GM12892 (cell line): ENCODE results near the gene APOL6.

Experiments used
- DNase-seq: peaks from one replicate; pipeline ENCODE4 v3.0.0; 2011; ENCODE audit not compliant: insufficient read length
- FAIRE-seq: peaks from 2 replicates; lab custom pipeline; 2011; peaks lifted over from hg19 to GRCh38; lab: Jason Lieb, UNC
- POLR2A ChIP-seq: IDR thresholded peaks from 2 replicates; pipeline ENCODE4 v1.6.1; 2011; ENCODE audit warnings: low read depth, low read length, control low read depth
- POLR2AphosphoS5 ChIP-seq: IDR thresholded peaks from 2 replicates; pipeline ENCODE4 v1.6.1; 2011; ENCODE audit warnings: low read depth, low read length, control low read depth
- TAF1 ChIP-seq: IDR thresholded peaks from 2 replicates; pipeline ENCODE4 v1.6.1; 2011; ENCODE audit warnings: low read depth, mild to moderate bottlenecking, control low read depth, low read length, borderline replicate concordance

APOL6 gene

DNA sequence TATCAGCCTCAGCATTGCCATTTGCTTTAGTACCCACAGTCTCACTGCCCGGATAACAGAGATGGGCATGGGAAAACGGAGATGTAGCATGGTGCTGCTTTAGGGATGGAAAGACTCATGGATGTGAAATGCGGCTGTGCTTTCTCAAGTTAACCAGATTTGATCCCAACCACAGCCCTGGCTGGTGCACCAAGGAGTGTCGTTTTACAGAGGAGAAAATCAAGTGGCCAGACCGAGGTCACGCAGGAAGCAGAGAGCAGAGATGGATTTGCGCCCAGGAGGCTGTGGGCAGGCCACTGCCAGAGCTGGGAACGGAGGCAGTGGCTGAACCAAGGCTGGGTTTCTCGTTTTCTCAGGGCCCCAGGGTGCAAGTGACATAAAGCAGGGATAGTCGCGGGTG, 40.2 kb upstream of the APOL6 start:
- DNase-seq (no peak), FAIRE-seq (no peak)
- TF ChIP-seq TAF1 (no peak), POLR2AphosphoS5 (no peak), POLR2A (no peak)

DNA sequence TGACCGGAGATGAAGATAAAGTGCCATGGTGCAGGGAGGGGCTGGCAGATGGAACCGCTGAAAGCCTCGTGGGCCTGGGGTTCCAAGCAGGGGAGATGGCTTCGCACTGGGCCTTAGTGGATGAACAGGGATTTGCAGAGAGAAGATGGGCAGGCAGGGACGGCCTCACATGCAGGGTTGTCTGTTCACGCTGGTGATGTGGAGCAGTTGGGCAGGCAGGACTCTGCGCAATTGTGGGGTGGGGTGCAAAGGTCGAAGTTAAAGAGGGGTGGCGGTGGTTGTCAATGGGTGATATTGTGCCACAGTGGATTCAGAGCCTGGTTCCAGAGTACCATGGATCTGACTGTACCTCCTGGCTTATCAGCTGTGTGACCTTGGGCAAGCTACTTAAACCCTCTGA, 39.0 kb upstream of the APOL6 start:
- FAIRE-seq = no peak
- TF ChIP-seq POLR2AphosphoS5 (no peak), POLR2A (no peak), TAF1 (no peak)
- DNase-seq = no peak

DNA sequence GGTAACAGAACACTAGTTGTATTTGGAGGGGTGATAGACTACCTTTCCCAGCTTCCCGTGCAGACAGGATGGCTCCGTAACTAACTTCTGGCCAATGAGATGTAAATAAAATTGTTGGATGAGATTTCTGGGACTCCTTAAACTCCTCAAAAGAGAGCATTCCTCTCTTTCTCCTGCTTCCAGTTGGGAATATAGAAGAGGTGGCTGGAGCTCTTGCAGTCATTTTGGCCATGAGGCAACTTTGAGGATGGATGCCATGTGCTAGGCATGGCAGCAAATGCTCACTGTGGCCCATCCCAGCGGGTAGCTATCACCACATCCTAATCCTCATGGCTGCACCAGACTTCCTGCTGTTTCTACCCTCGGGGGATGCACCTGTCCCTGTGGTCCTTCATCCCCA, 38.5 kb upstream of the APOL6 start:
- FAIRE-seq (no peak), DNase-seq (no peak)
- TF ChIP-seq POLR2A (no peak), TAF1 (no peak), POLR2AphosphoS5 (no peak)

DNA sequence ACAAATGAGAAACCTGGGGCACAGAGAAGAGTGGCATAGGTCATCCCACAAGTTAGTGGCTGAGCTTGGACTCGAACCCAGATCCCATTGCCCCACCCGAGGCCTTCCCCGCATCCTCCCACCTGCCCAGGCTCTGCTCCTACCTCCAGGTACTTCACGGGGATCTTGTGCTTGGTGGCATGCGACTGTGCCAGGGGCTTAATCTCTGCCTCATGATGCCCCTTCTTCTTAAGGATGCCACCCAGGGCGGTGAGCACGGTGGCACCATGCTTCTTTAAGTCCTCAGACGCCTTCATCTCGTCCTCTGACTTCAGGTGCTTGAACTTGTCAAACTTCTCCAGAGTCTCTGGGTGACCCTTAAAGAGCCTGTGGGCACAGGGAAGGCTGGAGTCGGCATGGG, 37.5 kb upstream of the APOL6 start:
- FAIRE-seq (no peak), DNase-seq (no peak)
- no peak for TF ChIP-seq POLR2A
- no peak for TF ChIP-seq TAF1
- TF ChIP-seq POLR2AphosphoS5 = no peak

DNA sequence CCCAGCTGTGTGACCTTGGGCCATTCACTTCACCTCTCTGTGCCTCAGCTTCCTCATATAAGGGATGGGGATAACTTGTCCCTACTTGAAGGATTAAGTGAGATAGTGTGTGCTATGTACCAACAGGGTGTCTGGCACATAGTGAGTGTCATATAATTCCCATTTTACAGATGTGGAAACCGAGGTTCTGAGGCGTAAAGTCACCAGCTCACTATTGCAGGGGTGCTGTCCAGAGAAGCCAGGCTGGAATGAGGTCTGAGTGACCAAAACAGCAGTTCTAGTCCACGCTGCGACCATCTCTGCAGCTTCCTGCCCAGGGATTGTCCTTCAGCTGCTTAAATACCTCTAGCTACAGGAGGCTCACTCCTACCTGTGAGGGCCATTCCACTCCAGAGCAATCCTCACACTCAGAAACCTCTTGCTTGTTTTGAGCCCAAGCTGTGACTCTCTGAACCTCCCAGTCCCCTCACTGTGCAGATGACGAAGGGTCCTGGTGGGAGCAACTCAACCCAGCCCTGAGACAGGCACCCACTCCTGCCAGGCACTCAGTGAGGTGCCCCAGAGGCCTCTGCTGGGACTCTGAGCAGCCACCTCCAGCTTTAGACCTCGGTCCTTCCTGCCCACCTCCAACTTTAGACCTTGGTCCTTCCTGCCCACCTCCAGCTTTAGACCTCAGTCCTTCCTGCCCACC, 36.9 kb upstream of the APOL6 start:
- TF ChIP-seq POLR2A (no peak), POLR2AphosphoS5 (no peak), TAF1 (no peak)
- DNase-seq = no peak
- no peak for FAIRE-seq

DNA sequence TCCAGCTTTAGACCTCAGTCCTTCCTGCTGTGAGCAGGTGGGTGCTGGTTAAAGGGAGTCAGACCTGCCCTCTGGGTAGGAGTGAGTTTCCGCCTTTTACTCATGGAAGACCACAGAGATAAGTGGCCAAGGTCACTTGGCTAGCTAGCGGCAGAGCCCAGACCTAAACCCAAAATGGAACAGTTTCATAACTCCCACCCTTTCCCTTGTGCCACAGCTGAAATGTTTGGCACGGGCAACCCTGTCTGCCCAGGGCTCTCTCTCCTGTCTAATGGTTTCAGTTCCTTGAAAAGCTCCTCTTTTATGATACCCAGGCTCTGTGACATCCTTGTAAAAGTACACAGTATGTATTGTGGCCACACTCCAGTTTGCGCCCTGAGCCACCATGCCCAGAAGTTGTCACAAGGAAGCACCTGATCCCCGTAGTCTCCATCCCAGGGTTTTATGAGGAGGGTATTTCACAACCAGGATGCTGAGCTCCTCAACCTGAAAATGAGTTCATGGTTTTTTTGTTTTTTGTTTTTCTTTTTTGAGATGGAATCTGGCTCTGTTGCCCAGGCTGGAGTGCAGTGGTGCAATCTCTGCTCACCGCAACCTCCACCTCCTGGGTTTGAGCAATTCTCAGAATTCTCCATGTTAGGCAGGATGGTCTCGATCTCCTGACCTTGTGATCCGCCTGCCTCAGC, 36.2 kb upstream of the APOL6 start:
- DNase-seq (no peak), FAIRE-seq (no peak)
- TF ChIP-seq POLR2A (no peak), TAF1 (no peak), POLR2AphosphoS5 (no peak)

DNA sequence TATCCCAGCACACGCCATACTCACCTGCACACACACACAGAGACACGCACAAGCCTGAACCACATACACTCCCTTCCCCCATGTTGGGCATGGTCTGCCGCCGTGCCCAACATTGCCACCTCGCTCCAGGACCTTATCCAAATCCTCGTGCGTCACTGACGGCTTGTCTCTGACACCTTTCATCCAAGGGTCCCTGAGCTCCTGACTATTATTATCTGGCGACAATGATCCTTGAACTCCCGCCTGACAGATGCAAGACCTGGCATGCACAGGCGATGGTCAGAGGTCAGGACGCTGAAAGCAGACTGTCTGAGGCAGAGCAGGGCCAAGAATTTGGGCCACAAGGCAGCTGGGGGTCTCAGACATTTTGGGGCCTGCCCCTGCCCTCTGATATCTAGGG, 35.3 kb upstream of the APOL6 start:
- no peak for DNase-seq
- no peak for TF ChIP-seq POLR2A
- TF ChIP-seq POLR2AphosphoS5 = no peak
- TF ChIP-seq TAF1 = no peak
- FAIRE-seq = no peak

DNA sequence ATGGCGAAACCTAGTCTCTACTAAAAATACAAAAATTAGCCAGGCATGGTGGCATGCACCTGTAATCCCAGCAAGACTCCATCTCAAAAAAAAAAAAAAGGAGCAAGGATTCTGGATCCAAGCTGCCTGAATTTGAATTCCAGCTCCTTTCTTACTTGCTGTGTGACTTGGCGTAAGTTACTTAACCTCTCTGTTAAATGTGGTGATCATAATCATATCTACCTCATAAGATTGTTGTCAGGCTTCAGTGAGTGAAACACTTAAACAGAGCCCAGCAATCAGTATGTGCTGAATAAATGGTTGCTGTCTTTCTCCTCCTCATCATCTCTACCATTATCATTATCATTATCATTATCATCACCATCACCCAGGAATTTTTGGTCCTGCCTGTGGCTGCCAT, 33.8 kb upstream of the APOL6 start:
- FAIRE-seq (no peak), DNase-seq (no peak)
- TF ChIP-seq POLR2A (no peak), TAF1 (no peak), POLR2AphosphoS5 (no peak)

DNA sequence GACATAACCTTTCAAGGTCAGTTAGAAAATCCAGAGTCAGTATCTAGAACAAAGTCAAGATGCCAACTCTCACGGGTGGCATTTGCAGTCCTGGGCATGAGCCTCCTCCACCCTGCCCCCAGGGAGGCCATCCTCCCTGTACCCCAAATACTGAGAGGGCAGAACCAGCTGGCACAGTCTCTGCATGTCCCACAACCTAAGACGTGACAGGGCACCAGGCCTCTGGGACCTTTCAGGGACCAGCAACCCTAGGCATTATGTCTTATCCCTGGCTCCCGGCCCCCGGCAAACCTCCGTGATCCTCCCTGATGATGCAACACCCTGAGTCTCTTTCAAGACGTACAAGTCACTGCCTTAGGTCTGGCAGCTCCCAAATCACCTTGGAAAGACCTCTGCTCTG, 33.1 kb upstream of the APOL6 start:
- FAIRE-seq = no peak
- DNase-seq = no peak
- TF ChIP-seq TAF1 (no peak), POLR2AphosphoS5 (no peak), POLR2A (no peak)

DNA sequence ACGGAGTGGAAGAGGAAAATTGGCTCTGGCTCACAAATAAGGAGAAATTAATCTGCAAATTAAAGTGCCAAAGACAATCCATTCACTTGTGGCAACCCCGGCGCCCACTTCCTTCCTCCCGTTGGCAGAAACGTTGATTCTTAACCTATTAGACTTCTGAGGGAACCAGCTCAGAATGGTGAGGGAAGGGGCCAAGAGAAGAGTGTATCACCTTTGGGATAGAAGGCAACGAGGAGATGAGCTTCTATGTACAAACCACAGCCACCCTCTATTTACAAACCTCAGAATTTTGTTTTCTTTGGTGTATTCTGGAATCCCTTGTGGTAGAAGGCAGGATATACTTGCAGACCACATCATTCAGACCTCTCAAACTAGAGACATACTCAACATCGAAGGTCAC, 32.2 kb upstream of the APOL6 start:
- DNase-seq = no peak
- TF ChIP-seq POLR2AphosphoS5 = no peak
- TF ChIP-seq POLR2A = no peak
- no peak for TF ChIP-seq TAF1
- FAIRE-seq = no peak

DNA sequence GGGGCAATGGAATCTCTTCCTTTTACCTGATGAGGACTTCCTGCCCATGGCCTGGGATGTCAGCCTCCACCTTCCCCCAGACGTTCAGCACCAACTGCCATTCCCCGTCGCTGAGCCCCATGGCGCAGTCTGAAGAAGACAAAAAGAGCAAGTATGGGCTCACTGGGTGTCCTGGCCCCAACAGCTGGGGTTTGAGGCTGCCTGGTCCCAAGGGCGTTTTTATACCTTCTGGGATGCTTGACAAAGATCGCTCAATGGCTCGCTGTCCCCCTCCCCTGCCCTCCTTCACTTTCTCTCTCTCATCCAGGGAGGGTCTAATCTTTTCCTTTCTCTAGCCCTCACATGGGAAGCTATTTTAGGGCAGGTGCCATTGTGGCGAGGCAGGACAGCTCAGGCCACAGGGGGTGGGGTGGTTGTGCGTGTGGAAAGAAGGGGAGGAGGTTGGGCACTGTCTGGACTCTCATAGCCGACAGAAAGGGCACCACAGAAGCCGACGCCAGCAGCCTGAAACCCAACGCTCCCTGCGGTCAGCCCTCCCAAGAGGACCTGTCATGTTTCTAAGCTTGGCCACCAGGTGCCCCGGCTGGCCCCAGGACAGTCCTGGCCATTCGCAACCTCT, 31.0 kb upstream of the APOL6 start, which contains the start of gene MB:
TSS of gene MB (minus strand) at position 193 of the 619 bp plus-strand sequence. CDS start at position 121, 72 bp downstream.
- DNase-seq (no peak), FAIRE-seq (no peak)
- no peak for TF ChIP-seq POLR2A
- TF ChIP-seq TAF1 = no peak
- no peak for TF ChIP-seq POLR2AphosphoS5
